Prostate gland (tissue), 2 donors: Measurements from ENCODE around the gene CIPC. TPM values are rescaled to one million over a fixed set of nuclear protein-coding genes. Genes with fewer than 3 reads are reported as not detected.

ENCODE experiments used
- DNase-seq: peaks from one replicate; pipeline ENCODE4 v3.0.0-alpha.2; 2019; ENCODE audit warnings: low spot score
- H3K27ac ChIP-seq, 2 donors: fragments of 200-600 bp; sonication (generic); 2 replicates each; pipeline ENCODE4 v1.5.1; 2017 to 2019
- H3K27me3 ChIP-seq: fragments of 200-600 bp; sonication (generic); replicated peaks from 2 replicates; pipeline ENCODE4 v1.5.1; 2019; ENCODE audit not compliant: insufficient read depth
- H3K36me3 ChIP-seq, 2 donors: fragments of 200-600 bp; sonication (generic); 1 replicate in 1 of 2; 2 replicates in 1 of 2; pipeline versions ENCODE4 v1.5.1 to v1.8.1; 2017 to 2019
- H3K4me1 ChIP-seq: fragments of 200-600 bp; sonication (generic); replicated peaks from 2 replicates; pipeline ENCODE4 v1.5.1; 2019
- H3K4me3 ChIP-seq, 2 donors: fragments of 200-600 bp; sonication (generic); 2 replicates each; pipeline ENCODE4 v1.5.1; 2017 to 2019
- H3K9me3 ChIP-seq: fragments of 200-600 bp; sonication (generic); 2 replicates; pipeline ENCODE4 v1.5.1; 2017
- CTCF ChIP-seq, 4 experiments: fragments of 200-600 bp in 2 of 4; fragments of 450-650 bp in 2 of 4; sonication (generic) in 2 of 4; IDR thresholded peaks; 1 replicate in 3 of 4; 2 replicates in 1 of 4; pipeline ENCODE4 v1.5.1; 2016 to 2019; ENCODE audit warnings: antibody characterized with exemption in 4 of 4, mild to moderate bottlenecking in 2 of 4, moderate library complexity in 2 of 4
- POLR2A ChIP-seq: fragments of 450-650 bp; IDR thresholded peaks from one replicate; pipeline ENCODE4 v1.6.1; 2016; ENCODE audit warnings: antibody characterized with exemption, mild to moderate bottlenecking
- POLR2AphosphoS5 ChIP-seq: sonication (generic); formaldehyde crosslinking; IDR thresholded peaks from one replicate; pipeline ENCODE4 v1.6.1; 2017; ENCODE audit warnings: antibody characterized with exemption
- WGBS: methylation state at CpG from one replicate; pipeline ENCODE4 v1.1.5; 2018; 5-methylcytosine and 5-hydroxymethylcytosine counted together
- intact Hi-C: fragments of 100-400 bp; cut with DNase I; formaldehyde crosslinking; loops from one replicate; pipeline ENCODE4 v1.14.2; 2022
- total RNA-seq, 2 donors: library from RNA; depleted of rRNA; stranded (reverse); fragments of >200 nt; gene quantifications; one replicate each; pipeline ENCODE4 v1.1.0, GENCODE V29; 2016

The CIPC gene
- total RNA-seq, 2 donors from 2014 or later = 45.1 to 63.3 TPM

DNA sequence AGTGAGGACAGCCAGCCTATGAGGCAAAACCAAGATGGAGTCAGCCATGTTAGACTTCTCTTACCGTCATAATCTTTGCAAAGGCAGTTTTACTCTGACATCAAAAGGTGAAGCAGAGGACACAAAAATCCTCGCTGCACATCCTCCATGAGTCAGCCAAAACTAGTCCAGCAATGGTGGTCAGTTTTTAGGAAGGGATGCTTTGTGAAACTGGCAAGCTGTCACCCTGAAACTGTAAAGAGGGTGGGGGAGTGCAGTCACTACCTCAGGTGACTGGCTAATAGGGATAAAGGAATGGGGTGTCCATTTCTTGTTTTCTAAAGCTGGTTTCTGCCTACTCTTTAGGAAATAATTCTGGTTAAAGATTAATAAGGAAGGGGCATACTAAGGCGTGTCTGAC is 5.4 kb upstream of the CIPC start:
- Histone ChIP-seq H3K4me1 (peaks cover 9% of the 10 kb centered on the region), H3K27me3 (no peaks in the 10 kb centered on the region), H3K4me3 (no peak overlapping the region), H3K36me3 (no peaks in the 10 kb centered on the region), H3K9me3 (no peaks in the 10 kb centered on the region), H3K27ac (no peak overlapping the region)
- intact Hi-C loops = no loop called here
- WGBS = 92% methylated on average over 3 of the region's 3 CpGs
- no peak for TF ChIP-seq CTCF (IDR thresholded peaks at IDR 0.05)
- TF ChIP-seq POLR2AphosphoS5 = no peak
- TF ChIP-seq POLR2A = no peak
- no peak for DNase-seq

DNA sequence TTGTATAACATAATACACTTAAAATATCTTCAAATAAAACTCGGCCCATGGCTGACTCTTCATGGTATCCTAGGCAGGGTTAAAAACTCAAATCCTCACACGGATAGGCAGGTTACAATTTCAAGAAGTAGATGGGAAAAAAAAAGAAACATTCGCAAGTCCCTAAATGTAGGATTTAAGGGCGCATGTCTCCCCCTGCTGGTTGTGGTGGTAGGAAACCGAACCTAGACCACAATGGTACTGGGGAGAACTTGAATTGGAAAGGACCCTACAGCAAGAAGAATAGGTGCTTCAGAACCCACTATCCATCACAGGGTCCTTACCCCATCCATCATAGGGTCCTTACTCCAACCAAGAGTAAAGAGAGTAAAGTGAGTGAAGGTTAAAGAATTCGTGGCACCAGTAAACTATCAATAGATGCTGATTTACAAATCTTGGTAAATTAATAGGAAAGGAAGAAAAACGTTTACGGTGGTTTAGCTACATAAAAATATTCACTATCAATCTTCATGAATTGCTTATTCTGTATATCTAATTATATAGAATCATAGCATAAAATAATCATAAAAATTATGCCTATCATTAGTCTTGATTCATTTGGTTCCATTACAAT is 3.3 kb upstream of the CIPC start:
- H3K27ac ChIP-seq = no peak overlapping the region
- no peak overlapping the region for H3K4me3 ChIP-seq
- no peaks in the 10 kb centered on the region for H3K27me3 ChIP-seq
- no peaks in the 10 kb centered on the region for H3K36me3 ChIP-seq
- no peak for TF ChIP-seq POLR2A
- TF ChIP-seq POLR2AphosphoS5 = peak; percentile 37
- TF ChIP-seq CTCF (IDR thresholded peaks at IDR 0.05) = peak; percentile 69 to 84 (median 74)
- DNase-seq = peak; percentile 58
- no peaks in the 10 kb centered on the region for H3K4me1 ChIP-seq
- no peaks in the 10 kb centered on the region for H3K9me3 ChIP-seq
- 27% methylated on average over 8 of the region's 8 CpGs for WGBS
- intact Hi-C loops = loop anchor here (5.0 kb wide), 2 partner anchors 67 to 228 kb away; partner anchors contain the start of genes GSTZ1, IRF2BPL and POMT2

DNA sequence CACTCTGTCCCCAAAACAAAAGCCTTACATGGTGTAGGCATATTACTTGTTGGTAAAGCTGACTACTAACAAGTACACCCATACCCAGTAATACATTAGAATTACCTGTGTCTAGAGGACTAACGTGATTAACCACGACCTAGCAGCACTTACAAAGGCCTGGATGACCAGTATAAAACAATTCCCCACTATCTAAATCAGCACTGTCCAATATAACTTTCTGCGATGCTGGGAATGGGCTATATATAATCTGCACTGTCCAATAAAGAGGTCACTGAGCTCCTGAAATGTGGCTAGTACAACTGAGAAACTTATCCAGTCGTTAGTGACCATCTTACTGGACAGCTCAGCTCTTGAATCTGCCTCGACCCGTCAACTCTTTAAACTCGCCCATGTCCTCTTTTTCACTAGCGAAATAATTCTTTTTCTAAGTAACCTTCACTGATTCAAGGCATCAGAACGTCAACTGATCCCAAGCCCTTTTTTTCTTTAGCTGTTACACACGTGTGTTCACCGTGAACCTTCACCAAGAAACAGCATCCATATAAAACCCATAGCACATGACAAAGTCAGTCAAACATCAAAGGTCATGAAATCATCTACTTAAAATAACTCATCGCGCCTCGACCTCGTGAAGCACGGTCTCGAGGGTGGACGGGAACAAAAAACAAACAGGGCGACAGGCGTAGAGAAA is 905 bp upstream of the CIPC start:
- DNase-seq = no peak
- H3K27me3 ChIP-seq = no peaks in the 10 kb centered on the region

GRCh38 chr14:77098529-77099353 is 683 bp downstream of the CIPC start:
- no peaks in the 10 kb centered on the region for H3K36me3 ChIP-seq
- H3K4me1 ChIP-seq = peaks cover 4% of the 10 kb centered on the region
- no peaks in the 10 kb centered on the region for H3K9me3 ChIP-seq
- intact Hi-C loops = loop anchor here (5.0 kb wide), 2 partner anchors 71 to 224 kb away; partner anchors contain the start of genes GSTZ1, IRF2BPL and POMT2
- no peaks in the 10 kb centered on the region for H3K27me3 ChIP-seq
- peak; percentile 3 for TF ChIP-seq POLR2AphosphoS5
- TF ChIP-seq CTCF (IDR thresholded peaks at IDR 0.05) = no peak
- peak overlapping the region; percentile 98 to 100 for H3K27ac ChIP-seq
- 4% methylated on average over 23 of the region's 23 CpGs for WGBS
- DNase-seq = peak; percentile 63
- peak overlapping the region; percentile 78 to 99 for H3K4me3 ChIP-seq

More for the DNA sequence above, 905 bp upstream of the CIPC start:
- Histone ChIP-seq H3K27ac (peak overlapping the region; percentile 98 to 100), H3K4me1 (no peaks in the 10 kb centered on the region), H3K36me3 (no peaks in the 10 kb centered on the region), H3K4me3 (peak overlapping the region; percentile 78 to 99), H3K9me3 (no peaks in the 10 kb centered on the region)
- intact Hi-C loops = loop anchor here (5.0 kb wide), 2 partner anchors 70 to 225 kb away; partner anchors contain the start of genes GSTZ1, IRF2BPL and POMT2
- TF ChIP-seq POLR2A = no peak
- no peak for TF ChIP-seq POLR2AphosphoS5
- TF ChIP-seq CTCF (IDR thresholded peaks at IDR 0.05) = no peak
- WGBS = under 1% methylated on average over 20 of the region's 20 CpGs
